ENCODE measurements around the gene IGFBP7. TPM values are rescaled to one million over a fixed set of nuclear protein-coding genes. Genes with fewer than 3 reads are reported as not detected.

IGFBP7 gene
- polyA plus RNA-seq, 1 experiment: 2,028 TPM

- ChIA-PET CTCF (interaction anchor here (0.9 to 7.5 kb wide), 2 partner anchors 38 to 123 kb away, joined by 3 to 55 read pairs; no protein-coding TSS in a partner anchor), POLR2A (no interaction called here)
- peaks cover 9% of the 10 kb centered on the region for H3K36me3 ChIP-seq (ENCODE audit: control insufficient read depth, insufficient read depth, low read length)
Observed at GRCh38 chr4:57040510-57040909, 69.7 kb downstream of the IGFBP7 start.

GRCh38 chr4:57039345-57039744 is 70.8 kb downstream of the IGFBP7 start:
- Histone ChIP-seq H3K36me3 (ENCODE audit: control insufficient read depth, insufficient read depth, low read length) (peaks cover 9% of the 10 kb centered on the region), H3K4me3 (ENCODE audit: low read depth, low read length) (no peak overlapping the region), H3K27me3 (ENCODE audit: control insufficient read depth, insufficient read depth, low read length) (no peaks in the 10 kb centered on the region)
- TF ChIP-seq CTCF (IDR thresholded peaks at IDR 0.05; ENCODE audit: insufficient read depth, low read depth, low read length): no peak
- ChIA-PET CTCF (interaction anchor here (0.7 to 7.5 kb wide), 4 partner anchors 9 to 124 kb away, joined by 3 to 55 read pairs (median 5); no protein-coding TSS in a partner anchor), POLR2A (no interaction called here)
- no peak for DNase-seq (ENCODE audit: low read depth)

More at GRCh38 chr4:57040510-57040909, 69.7 kb downstream of the IGFBP7 start:
- DNase-seq (ENCODE audit: low read depth): no peak
- no peaks in the 10 kb centered on the region for H3K27me3 ChIP-seq (ENCODE audit: control insufficient read depth, insufficient read depth, low read length)
- no peak for TF ChIP-seq CTCF (IDR thresholded peaks at IDR 0.05; ENCODE audit: insufficient read depth, low read depth, low read length)
- H3K4me3 ChIP-seq (ENCODE audit: low read depth, low read length): no peak overlapping the region

DNA sequence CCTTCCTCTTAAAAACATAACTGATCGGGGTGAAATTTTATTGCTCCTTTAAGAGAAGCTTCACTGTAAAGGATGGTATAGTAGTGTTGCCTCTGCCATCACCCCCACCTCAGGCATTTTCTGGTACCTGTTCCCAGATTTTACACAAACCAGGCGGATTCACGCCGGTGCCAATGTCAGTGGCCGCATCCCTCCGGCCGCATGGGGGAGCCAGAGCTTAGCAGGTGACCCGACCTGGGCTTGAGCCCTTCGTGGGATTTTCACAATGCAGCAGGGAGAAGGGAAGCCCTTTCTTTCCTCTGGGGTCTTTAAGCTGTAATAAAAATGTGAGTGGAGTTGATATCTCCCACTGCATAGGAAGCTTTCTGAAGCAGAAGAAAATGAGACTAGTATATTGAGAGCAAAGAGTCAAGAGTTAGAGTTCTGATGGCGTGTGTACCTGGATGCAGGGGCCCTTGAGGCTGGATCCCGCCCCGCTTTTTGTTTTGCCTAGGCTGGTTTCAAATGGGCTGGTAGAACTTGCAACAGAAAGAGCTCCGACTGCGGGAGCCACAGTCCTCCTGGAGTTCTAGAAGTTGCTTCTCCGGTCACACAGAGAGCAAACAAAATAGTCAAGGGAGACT is 72.1 kb downstream of the IGFBP7 start:
- H3K4me3 ChIP-seq (ENCODE audit: low read depth, low read length): no peak overlapping the region
- CTCF ChIA-PET: interaction anchor here (0.6 to 7.5 kb wide), 18 partner anchors 9 to 388 kb away, joined by 3 to 55 read pairs (median 4); partner anchors contain the start of gene IGFBP7
- POLR2A ChIA-PET: interaction anchor here (0.6 kb wide), 1 partner anchor 125 kb away, joined by 3 read pairs; no protein-coding TSS in a partner anchor
- no peak for DNase-seq (ENCODE audit: low read depth)
- peak; percentile 86 for TF ChIP-seq CTCF (IDR thresholded peaks at IDR 0.05; ENCODE audit: insufficient read depth, low read depth, low read length)
- H3K36me3 ChIP-seq (ENCODE audit: control insufficient read depth, insufficient read depth, low read length): peaks cover 9% of the 10 kb centered on the region
- H3K27me3 ChIP-seq (ENCODE audit: control insufficient read depth, insufficient read depth, low read length): no peaks in the 10 kb centered on the region

DNA sequence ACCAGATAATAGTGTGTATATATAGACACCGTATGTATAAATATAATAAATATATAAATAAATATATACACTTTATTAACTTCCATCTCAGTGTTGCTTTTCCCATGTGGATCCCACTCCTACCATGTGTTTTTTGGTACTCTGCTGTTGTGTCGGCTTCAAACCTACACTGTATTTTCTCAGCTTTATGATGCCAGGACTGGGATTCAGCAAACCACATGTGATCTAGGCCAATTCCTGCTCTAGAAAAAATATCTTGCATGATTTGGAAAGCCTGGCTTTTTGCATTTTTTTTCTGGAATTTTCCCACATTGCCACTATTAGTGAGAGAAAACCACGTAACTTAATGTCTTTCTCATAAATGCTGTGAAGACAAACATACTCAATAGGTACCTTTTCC is 75.7 kb downstream of the IGFBP7 start:
- no peak for TF ChIP-seq CTCF (IDR thresholded peaks at IDR 0.05; ENCODE audit: insufficient read depth, low read depth, low read length)
- ChIA-PET POLR2A (interaction anchor here (0.6 to 1.0 kb wide), 2 partner anchors 56 to 102 kb away, joined by 3 read pairs; partner anchors contain the start of gene POLR2B), CTCF (interaction anchor here (0.6 to 1.1 kb wide), 4 partner anchors 8 to 129 kb away, joined by 3 to 4 read pairs (median 4); no protein-coding TSS in a partner anchor)
- no peak for DNase-seq (ENCODE audit: low read depth)
- no peaks in the 10 kb centered on the region for H3K27me3 ChIP-seq (ENCODE audit: control insufficient read depth, insufficient read depth, low read length)
- no peak overlapping the region for H3K4me3 ChIP-seq (ENCODE audit: low read depth, low read length)
- H3K36me3 ChIP-seq (ENCODE audit: control insufficient read depth, insufficient read depth, low read length): peaks cover 8% of the 10 kb centered on the region

DNA sequence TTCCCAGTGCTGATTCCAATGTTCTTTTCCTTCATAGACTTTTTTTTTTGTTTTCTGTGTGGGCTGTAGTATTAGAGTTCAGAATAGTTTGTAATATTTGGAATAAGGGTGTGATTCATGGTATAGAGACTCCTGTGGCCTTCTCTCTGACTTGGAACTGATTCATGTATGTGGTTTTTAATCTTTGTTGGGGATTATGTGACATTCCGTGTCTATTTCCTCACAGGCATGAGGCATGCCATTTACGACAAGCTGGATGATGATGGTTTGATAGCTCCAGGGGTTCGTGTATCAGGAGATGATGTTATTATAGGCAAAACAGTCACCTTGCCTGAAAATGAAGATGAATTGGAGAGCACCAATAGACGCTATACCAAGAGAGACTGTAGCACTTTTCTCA is 87.1 kb downstream of the IGFBP7 start:
- peak; percentile 57 for DNase-seq (ENCODE audit: low read depth)
- H3K27me3 ChIP-seq (ENCODE audit: control insufficient read depth, insufficient read depth, low read length): no peaks in the 10 kb centered on the region
- POLR2A ChIA-PET: no interaction called here
- CTCF ChIA-PET: interaction anchor here (0.6 to 2.8 kb wide), 3 partner anchors 78 to 141 kb away, joined by 3 to 9 read pairs (median 3); no protein-coding TSS in a partner anchor
- TF ChIP-seq CTCF (IDR thresholded peaks at IDR 0.05; ENCODE audit: insufficient read depth, low read depth, low read length): no peak
- peaks cover 8% of the 10 kb centered on the region for H3K36me3 ChIP-seq (ENCODE audit: control insufficient read depth, insufficient read depth, low read length)
- no peak overlapping the region for H3K4me3 ChIP-seq (ENCODE audit: low read depth, low read length)
